Activated CD4-positive, alpha-beta T cell treated with anti-CD3 and anti-CD28 coated beads for 24 hours (primary cell): ENCODE results near the gene SPANXB1.
"Not testable (repeated sequence)": the region's sequence is repeated elsewhere in the genome, so short reads cannot be mapped to it uniquely, and the experiment has no call there.

Experiments
- DNase-seq, 2 donors: peaks; one replicate each; pipeline ENCODE4 v3.0.0-alpha.2; 2020; ENCODE audit warnings: low read depth in 2 of 2

SPANXB1 gene, protein sequence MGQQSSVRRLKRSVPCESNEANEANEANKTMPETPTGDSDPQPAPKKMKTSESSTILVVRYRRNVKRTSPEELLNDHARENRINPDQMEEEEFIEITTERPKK

DNA sequence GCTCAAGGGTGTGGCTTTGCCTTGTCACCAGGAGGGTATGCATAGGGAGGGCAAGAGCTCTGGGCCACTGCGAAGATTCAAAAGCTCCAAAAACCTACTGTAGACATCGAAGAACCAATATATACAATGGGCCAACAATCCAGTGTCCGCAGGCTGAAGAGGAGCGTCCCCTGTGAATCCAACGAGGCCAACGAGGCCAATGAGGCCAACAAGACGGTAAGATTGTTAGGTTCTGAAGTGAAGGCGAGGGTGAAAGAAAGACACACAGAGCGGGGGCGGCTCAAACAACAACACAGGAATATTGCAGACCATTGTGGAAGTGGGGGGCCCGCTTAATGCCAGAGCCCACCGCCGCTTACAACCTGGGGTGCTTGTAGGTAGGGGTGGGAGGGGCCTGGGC lies at the start of gene SPANXB1:
SPANXB1 (plus strand) TSS at position 27 of the 400 bp plus-strand sequence; CDS start at position 127, 100 bp downstream.
- DNase-seq = not testable (repeated sequence)

GRCh38 chrX:140967036-140967435 lies 35.4 kb upstream of the SPANXB1 start:
- DNase-seq = no peak

DNA sequence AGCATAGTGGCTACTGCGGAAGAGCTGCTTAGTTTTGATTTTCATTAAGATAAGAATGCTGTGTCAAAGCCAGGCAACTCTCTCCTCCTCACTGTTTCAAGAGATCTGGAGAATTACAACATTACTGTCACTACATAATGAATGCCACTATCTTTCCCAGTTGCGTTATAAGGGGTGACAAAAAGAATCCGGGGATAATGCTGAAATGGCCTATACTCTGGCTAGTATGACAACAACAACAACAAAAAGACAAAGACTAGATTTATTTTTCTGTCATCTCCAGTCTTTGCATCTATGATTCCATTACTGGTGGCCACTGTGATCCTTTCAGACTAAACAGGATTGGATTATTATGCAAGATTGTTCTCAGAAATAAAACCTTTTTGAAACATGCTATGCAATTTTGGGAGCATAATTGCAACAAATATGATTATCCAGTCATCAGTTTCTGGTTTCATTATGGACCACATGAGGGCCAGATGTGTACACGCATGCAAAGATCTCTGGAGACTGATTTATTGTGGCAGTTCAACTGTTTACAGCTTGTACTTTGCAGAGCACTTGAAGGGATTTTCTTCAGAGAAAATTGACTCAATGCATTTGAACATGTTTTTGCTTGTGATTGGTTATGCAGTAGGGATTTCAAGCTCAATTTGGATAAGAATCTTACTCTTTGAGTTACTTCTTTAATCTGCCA lies 31.1 kb upstream of the SPANXB1 start:
- DNase-seq = no peak

DNA sequence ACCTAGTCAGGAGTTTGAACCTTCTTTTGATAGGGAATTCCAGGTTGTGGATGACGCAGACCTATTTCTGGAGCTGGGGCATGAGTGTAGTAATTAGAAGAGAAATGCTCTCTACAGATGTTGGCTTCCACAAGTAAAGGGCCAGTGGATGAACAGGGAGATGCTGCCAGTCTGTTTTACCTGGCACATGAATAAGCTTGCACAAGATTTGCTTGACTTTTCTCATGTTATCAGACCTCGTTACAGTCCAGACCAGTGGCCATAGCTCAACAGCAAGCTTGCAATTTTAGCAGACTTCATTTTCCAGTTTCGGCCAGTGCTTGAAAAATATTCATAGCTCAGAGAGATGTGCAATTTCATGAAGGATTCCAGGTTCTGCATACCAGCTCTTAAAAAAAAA lies 26.9 kb upstream of the SPANXB1 start:
- DNase-seq = no peak

DNA sequence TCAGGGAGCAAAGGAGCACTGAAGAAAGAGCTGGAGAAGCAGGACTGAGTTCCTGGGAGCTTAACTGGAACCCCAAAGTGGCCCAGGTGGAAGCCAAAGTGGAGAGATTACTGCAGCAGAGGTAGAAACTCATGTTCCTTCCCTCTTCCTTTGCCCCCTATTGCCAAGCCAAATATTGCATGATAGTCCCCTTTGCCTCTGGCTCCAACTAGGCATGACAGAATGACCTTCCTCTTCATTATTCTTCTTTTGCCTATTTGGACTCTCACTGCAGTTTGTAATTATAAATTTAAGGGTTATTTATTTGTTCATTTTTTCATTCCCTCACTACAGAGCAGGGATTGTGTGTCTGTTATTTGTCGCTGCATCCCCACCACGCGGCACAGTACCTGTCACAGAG lies 22.1 kb upstream of the SPANXB1 start:
- DNase-seq = no peak

DNA sequence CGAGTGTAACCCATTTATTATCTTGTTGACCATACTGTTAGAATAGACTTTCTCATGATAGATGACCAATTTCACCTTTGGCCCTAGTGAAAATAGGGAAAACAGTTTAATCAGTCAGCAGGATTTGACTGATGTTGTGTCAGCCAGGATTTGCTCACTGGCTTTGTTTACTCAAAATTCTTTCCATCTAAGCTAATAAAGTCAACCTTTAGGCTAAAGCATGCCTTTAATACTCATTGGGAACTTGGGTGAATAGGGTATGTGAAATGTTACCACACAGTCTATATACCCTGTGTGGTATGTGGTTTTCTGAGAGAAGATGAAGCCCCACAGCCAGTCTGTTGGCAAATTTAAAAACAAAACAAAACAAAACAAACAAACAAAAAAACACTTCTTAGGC lies 18.7 kb upstream of the SPANXB1 start:
- DNase-seq = no peak

- not testable (repeated sequence) for DNase-seq
Measured at GRCh38 chrX:141005243-141005642, 2.8 kb downstream of the SPANXB1 start.

DNA sequence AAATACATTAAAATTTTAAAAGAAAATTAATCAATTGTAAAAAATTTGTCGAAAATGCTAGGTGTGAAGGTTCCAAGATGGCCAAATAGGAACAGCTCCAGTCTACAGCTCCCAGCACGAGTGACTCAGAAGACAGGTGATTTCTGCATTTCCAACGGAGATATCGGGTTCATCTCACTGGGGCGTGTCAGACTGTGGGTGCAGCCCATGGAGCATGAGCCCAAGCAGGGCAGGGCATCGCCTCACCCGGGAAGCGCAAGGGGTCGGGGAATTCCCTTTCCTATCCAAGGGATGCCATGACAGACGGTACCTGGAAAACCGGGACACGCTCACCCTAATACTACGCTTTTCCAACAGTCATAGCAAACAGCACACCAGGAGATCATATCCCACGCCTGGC lies 41.9 kb downstream of the SPANXB1 start:
- DNase-seq = not testable (repeated sequence)

- DNase-seq = not testable (repeated sequence)
Measured at GRCh38 chrX:141049878-141050277, 47.5 kb downstream of the SPANXB1 start.

GRCh38 chrX:141052098-141052497 lies 49.7 kb downstream of the SPANXB1 start:
- DNase-seq = not testable (repeated sequence)
